Measurements from ENCODE around the gene SGO2.

Gene SGO2

DNA sequence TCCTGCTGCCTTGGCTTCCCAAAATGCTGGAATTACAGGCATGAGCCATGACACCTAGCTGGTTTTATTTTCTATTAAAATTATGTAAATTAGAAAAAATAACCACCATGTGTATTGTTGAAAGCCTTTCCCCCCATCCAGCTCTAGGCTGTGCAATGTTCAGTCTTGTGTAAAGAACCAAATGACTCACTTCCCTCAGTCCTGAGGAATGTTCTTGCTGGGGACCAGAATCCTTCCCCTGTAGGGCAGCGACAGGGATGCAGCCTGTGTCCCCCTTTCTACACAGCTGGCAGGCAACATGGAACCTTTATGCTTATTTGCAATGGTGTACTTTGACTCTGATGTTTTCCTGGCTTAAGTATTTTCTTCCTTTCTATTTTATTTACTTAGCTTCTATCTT is 89.2 kb downstream of the SGO2 start:
- Histone ChIP-seq H3K9me3 (ENCODE audit: low read length) (no peaks in the 10 kb centered on the region), H3K36me3 (ENCODE audit: insufficient read depth, low read length) (no peaks in the 10 kb centered on the region), H3K4me1 (ENCODE audit: insufficient read depth, low read length) (no peaks in the 10 kb centered on the region), H3K27me3 (ENCODE audit: control insufficient read depth in 1 of 2, insufficient read depth in 2 of 2, low read length in 2 of 2) (no peaks in the 10 kb centered on the region), H3K27ac (ENCODE audit: low read depth, low read length) (no peak overlapping the region), H3K4me3 (ENCODE audit: low read depth in 1 of 2, low read length in 2 of 2) (no peak overlapping the region), H3K9ac (ENCODE audit: low read length) (no peak overlapping the region)

DNA sequence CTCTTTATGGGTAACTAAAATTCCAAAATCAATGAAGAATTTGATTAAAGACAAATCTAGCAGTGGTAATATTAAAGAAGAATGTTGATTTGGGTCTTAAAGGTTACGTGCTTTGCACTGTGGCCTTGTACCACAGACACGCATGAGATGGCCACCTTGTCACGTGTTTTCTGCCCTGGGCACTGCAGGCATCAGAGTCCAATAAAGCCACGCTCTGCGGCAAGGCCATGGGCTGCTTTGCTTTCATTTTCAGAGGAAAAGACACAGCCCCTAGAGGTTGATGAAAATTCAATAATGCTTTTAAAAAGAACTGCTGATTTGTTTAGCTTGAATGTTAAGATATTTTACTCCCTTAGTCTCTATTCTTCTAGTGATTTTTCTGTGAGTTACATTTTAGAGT is 90.2 kb downstream of the SGO2 start:
- Histone ChIP-seq H3K9me3 (ENCODE audit: low read length) (no peaks in the 10 kb centered on the region), H3K4me1 (ENCODE audit: insufficient read depth, low read length) (no peaks in the 10 kb centered on the region), H3K4me3 (ENCODE audit: low read depth in 1 of 2, low read length in 2 of 2) (no peak overlapping the region), H3K27ac (ENCODE audit: low read depth, low read length) (no peak overlapping the region), H3K27me3 (ENCODE audit: control insufficient read depth in 1 of 2, insufficient read depth in 2 of 2, low read length in 2 of 2) (no peaks in the 10 kb centered on the region), H3K36me3 (ENCODE audit: insufficient read depth, low read length) (no peaks in the 10 kb centered on the region), H3K9ac (ENCODE audit: low read length) (no peak overlapping the region)

DNA sequence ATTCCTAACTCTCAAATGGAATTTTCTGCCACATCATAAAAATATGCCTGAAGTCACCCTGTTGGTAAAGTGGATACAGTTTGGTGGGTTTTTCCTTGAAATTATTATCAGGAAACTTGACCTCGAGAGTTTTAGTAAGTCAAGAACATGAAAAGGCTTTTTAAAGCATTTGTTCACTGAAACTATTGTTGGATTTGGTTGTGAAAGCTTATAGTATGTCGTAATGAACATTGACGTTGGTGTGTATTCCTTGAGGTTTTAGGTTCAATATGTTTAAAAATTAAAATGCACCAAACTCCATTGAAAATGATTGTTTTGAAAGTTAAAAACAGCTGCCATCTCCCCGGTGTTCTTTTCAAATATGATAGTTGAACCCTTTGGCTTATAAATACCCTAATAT is 90.6 kb downstream of the SGO2 start:
- Histone ChIP-seq H3K4me1 (ENCODE audit: insufficient read depth, low read length) (no peaks in the 10 kb centered on the region), H3K9me3 (ENCODE audit: low read length) (no peaks in the 10 kb centered on the region), H3K27ac (ENCODE audit: low read depth, low read length) (no peak overlapping the region), H3K4me3 (ENCODE audit: low read depth in 1 of 2, low read length in 2 of 2) (no peak overlapping the region), H3K27me3 (ENCODE audit: control insufficient read depth in 1 of 2, insufficient read depth in 2 of 2, low read length in 2 of 2) (no peaks in the 10 kb centered on the region), H3K9ac (ENCODE audit: low read length) (no peak overlapping the region), H3K36me3 (ENCODE audit: insufficient read depth, low read length) (no peaks in the 10 kb centered on the region)

DNA sequence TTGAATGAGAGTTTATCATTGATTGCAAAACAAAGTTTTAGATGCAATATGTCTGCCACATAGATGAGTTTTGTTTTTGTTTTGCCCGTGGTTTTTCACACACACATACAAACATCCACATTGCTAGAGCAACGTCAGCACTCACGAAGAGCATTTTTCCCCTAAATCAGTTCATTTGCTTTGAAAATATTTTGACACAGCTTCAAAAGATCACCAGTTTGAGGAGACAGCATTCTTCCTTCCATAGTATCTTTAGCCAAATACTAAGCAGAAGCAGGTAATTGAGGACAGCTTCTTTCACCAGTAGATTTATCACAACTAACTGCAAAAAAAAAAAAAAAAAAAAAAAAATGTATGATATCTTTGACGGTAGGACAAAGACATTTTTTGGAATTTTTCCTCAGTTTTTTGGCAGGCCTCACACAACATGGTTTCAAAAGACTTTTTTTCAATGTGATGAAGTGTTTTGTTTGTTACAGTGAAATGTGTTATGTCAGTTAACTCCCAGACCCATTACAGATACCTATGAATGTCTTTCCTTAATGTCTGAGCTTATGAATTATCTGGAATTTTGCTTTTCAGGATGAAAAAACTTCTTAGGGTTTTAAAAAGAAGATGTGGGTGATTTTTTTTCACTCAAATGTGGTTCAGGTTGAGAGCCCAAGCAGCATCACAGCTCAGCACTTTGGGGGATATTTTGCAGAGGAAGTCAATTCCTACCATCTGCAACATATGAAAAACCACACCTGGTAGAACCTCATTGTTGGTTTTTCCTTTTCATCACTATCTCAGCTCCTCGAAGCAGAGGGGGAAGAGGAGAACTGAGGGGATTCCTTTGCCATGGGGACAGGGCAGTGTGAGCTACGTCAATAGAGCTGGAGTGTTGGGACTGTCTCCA is 91.4 kb downstream of the SGO2 start:
- no peaks in the 10 kb centered on the region for H3K27me3 ChIP-seq (ENCODE audit: control insufficient read depth in 1 of 2, insufficient read depth in 2 of 2, low read length in 2 of 2)
- H3K9me3 ChIP-seq (ENCODE audit: low read length), result no peaks in the 10 kb centered on the region
- no peaks in the 10 kb centered on the region for H3K36me3 ChIP-seq (ENCODE audit: insufficient read depth, low read length)
- no peaks in the 10 kb centered on the region for H3K4me1 ChIP-seq (ENCODE audit: insufficient read depth, low read length)
- H3K27ac ChIP-seq (ENCODE audit: low read depth, low read length), result no peak overlapping the region
- H3K9ac ChIP-seq (ENCODE audit: low read length), result no peak overlapping the region
- no peak overlapping the region for H3K4me3 ChIP-seq (ENCODE audit: low read depth in 1 of 2, low read length in 2 of 2)

DNA sequence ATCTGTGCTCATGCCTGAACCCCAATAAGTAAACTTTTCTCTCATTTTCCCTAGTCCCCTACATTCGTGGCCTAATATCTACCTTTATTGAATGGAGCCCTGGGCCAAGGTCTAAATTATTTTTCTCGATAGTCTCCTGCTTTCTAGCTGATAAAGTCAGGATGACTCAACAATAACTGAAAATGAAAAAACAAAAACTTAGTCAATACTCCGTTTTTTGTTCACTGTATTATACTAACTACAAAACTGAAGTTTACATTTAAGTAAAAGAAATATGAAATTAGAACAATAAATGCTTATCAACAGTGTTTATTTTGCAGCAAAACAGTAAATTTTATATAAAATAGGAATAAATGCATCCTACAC is 92.0 kb downstream of the SGO2 start:
- H3K36me3 ChIP-seq (ENCODE audit: insufficient read depth, low read length), result no peaks in the 10 kb centered on the region
- H3K9ac ChIP-seq (ENCODE audit: low read length), result no peak overlapping the region
- no peaks in the 10 kb centered on the region for H3K9me3 ChIP-seq (ENCODE audit: low read length)
- H3K27me3 ChIP-seq (ENCODE audit: control insufficient read depth in 1 of 2, insufficient read depth in 2 of 2, low read length in 2 of 2), result no peaks in the 10 kb centered on the region
- no peaks in the 10 kb centered on the region for H3K4me1 ChIP-seq (ENCODE audit: insufficient read depth, low read length)
- no peak overlapping the region for H3K4me3 ChIP-seq (ENCODE audit: low read depth in 1 of 2, low read length in 2 of 2)
- no peak overlapping the region for H3K27ac ChIP-seq (ENCODE audit: low read depth, low read length)

DNA sequence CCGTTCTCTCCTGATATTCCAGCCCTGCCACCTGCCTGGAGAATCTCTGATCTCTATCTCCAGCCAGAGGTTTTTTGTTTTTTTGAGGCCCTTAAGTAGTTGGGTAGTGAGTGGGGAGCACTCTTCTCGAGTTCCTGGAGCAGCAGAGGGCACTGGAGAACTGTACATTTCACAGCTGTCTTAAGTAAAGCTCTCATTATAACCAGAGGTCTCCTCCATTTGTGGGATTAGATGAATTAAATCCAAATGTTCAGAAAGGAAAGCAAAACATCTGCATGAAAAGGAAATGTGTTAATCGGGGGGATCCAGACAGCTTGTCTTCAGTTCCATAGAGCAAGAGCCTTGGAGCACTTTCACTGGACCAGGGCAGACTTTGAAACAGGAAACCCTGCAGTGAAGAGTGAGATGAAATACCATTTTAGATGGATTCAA is 92.6 kb downstream of the SGO2 start:
- no peaks in the 10 kb centered on the region for H3K9me3 ChIP-seq (ENCODE audit: low read length)
- no peaks in the 10 kb centered on the region for H3K27me3 ChIP-seq (ENCODE audit: control insufficient read depth in 1 of 2, insufficient read depth in 2 of 2, low read length in 2 of 2)
- H3K4me3 ChIP-seq (ENCODE audit: low read depth in 1 of 2, low read length in 2 of 2), result no peak overlapping the region
- H3K9ac ChIP-seq (ENCODE audit: low read length), result no peak overlapping the region
- H3K4me1 ChIP-seq (ENCODE audit: insufficient read depth, low read length), result no peaks in the 10 kb centered on the region
- H3K36me3 ChIP-seq (ENCODE audit: insufficient read depth, low read length), result no peaks in the 10 kb centered on the region
- H3K27ac ChIP-seq (ENCODE audit: low read depth, low read length), result no peak overlapping the region

DNA sequence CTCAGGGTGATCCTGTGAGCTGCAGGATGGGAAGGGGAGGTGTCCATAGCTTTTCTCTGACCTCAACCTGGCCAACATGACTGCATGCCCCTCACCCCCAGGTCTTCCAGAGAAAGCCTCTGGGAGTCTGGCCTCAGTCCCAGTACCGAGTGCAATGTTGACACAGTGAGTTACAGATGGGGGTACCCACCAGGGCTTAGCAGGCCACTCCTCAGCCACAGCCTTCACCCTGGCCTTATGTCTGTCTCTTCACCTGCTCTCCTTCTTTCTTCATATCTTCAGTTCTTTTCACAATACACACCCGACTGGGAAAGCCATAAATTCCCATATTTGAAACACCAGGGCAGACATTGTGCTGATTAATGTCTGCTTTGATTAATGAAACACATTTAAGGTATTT is 93.3 kb downstream of the SGO2 start:
- Histone ChIP-seq H3K9me3 (ENCODE audit: low read length) (no peaks in the 10 kb centered on the region), H3K27me3 (ENCODE audit: control insufficient read depth in 1 of 2, insufficient read depth in 2 of 2, low read length in 2 of 2) (no peaks in the 10 kb centered on the region), H3K27ac (ENCODE audit: low read depth, low read length) (no peak overlapping the region), H3K4me3 (ENCODE audit: low read depth in 1 of 2, low read length in 2 of 2) (no peak overlapping the region), H3K9ac (ENCODE audit: low read length) (no peak overlapping the region), H3K4me1 (ENCODE audit: insufficient read depth, low read length) (no peaks in the 10 kb centered on the region), H3K36me3 (ENCODE audit: insufficient read depth, low read length) (no peaks in the 10 kb centered on the region)

DNA sequence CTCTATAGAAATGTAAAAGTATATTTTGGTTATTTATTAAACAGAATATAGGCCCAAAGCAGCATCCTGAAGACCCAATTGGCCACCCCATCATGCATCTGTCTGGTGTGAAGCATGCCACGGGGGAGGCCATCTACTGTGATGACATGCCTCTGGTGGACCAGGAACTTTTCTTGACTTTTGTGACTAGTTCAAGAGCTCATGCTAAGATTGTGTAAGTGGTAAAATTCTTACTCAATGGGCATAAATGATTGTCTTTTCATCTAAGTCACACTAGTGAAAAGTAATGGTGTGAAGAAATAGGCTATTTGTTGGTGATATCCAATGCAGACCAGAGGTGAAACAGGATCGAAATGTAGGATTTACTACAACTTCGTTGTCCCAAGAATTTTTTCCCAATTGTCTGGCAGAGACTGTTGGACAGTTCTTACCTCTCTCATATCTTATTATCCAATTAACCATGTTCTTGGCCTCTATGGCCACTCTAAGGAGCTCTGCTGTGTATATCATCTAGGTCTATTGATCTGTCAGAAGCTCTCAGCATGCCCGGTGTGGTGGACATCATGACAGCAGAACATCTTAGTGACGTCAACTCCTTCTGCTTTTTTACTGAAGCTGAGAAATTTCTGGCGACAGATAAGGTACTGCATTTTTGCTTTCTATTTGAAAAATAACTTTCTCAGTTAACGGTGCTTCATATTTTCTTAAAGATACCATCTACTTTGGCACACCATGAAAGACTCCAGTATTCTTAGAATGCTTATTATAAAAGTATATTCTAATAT is 94.8 kb downstream of the SGO2 start:
- H3K27me3 ChIP-seq (ENCODE audit: control insufficient read depth in 1 of 2, insufficient read depth in 2 of 2, low read length in 2 of 2), result no peaks in the 10 kb centered on the region
- no peak overlapping the region for H3K27ac ChIP-seq (ENCODE audit: low read depth, low read length)
- no peaks in the 10 kb centered on the region for H3K9me3 ChIP-seq (ENCODE audit: low read length)
- no peaks in the 10 kb centered on the region for H3K4me1 ChIP-seq (ENCODE audit: insufficient read depth, low read length)
- no peaks in the 10 kb centered on the region for H3K36me3 ChIP-seq (ENCODE audit: insufficient read depth, low read length)
- no peak overlapping the region for H3K4me3 ChIP-seq (ENCODE audit: low read depth in 1 of 2, low read length in 2 of 2)
- H3K9ac ChIP-seq (ENCODE audit: low read length), result no peak overlapping the region

DNA sequence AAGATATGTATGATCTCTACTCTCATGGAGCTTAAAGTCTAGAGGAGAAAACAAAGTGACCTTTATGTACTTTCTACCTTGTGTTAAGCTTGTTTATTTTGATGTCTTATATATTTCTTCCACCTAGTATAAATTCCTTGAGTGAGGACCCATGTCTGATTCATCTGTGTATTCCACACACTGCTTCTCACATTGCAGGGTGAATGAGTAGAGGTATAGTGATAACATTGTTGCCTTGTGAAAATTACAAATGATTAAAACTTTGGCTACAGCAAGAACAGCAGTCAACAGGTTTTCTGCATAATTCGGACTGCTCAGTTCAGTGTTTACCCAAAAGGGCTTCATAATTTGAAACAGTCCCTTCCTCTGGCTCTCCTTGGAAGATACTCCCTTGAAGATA is 96.1 kb downstream of the SGO2 start:
- H3K27me3 ChIP-seq (ENCODE audit: control insufficient read depth in 1 of 2, insufficient read depth in 2 of 2, low read length in 2 of 2), result no peaks in the 10 kb centered on the region
- no peak overlapping the region for H3K4me3 ChIP-seq (ENCODE audit: low read depth in 1 of 2, low read length in 2 of 2)
- no peaks in the 10 kb centered on the region for H3K4me1 ChIP-seq (ENCODE audit: insufficient read depth, low read length)
- no peaks in the 10 kb centered on the region for H3K36me3 ChIP-seq (ENCODE audit: insufficient read depth, low read length)
- no peak overlapping the region for H3K27ac ChIP-seq (ENCODE audit: low read depth, low read length)
- no peaks in the 10 kb centered on the region for H3K9me3 ChIP-seq (ENCODE audit: low read length)
- H3K9ac ChIP-seq (ENCODE audit: low read length), result no peak overlapping the region

DNA sequence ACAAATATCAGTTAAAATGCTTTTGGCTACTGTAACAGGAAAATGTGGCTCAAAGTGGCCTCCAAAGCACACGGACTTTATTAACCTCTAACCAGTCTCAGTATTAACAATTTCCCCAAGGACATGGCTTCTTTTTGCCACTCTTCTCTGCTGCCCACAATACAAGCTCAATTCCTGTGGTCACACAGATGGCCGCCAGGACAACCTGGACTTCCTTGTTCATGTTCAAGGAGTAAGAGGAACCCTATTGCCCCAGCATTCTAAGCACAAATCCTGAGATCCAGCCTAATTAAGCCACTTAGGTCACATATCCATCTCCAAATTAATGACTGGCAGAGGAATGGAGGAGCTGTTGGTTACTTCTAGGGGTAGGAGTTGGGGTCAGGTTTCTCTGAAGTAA is 98.0 kb downstream of the SGO2 start:
- H3K4me1 ChIP-seq (ENCODE audit: insufficient read depth, low read length), result no peaks in the 10 kb centered on the region
- no peak overlapping the region for H3K9ac ChIP-seq (ENCODE audit: low read length)
- H3K27me3 ChIP-seq (ENCODE audit: control insufficient read depth in 1 of 2, insufficient read depth in 2 of 2, low read length in 2 of 2), result no peaks in the 10 kb centered on the region
- no peak overlapping the region for H3K4me3 ChIP-seq (ENCODE audit: low read depth in 1 of 2, low read length in 2 of 2)
- H3K27ac ChIP-seq (ENCODE audit: low read depth, low read length), result no peak overlapping the region
- no peaks in the 10 kb centered on the region for H3K36me3 ChIP-seq (ENCODE audit: insufficient read depth, low read length)
- no peaks in the 10 kb centered on the region for H3K9me3 ChIP-seq (ENCODE audit: low read length)

DNA sequence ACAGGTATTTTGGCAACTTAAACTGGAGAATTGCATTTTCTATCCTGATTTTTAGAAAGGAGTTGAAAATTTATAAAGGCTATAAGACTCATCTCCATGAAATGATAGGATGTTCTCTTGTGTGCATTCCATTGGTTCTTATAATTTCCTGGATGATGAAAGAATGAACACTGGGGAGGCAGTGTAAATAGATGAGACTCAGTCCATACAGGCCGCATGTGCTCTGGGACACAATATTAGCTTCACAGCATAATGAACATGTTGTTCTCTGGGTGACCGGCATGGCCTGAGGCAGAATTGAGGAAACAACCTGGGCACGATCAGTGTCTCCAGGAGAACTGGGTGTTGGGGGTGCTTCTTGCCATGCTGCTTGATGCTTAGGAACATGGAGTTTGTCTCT is 98.7 kb downstream of the SGO2 start:
- Histone ChIP-seq H3K9me3 (ENCODE audit: low read length) (no peaks in the 10 kb centered on the region), H3K4me1 (ENCODE audit: insufficient read depth, low read length) (no peaks in the 10 kb centered on the region), H3K4me3 (ENCODE audit: low read depth in 1 of 2, low read length in 2 of 2) (no peak overlapping the region), H3K27ac (ENCODE audit: low read depth, low read length) (no peak overlapping the region), H3K36me3 (ENCODE audit: insufficient read depth, low read length) (no peaks in the 10 kb centered on the region), H3K27me3 (ENCODE audit: control insufficient read depth in 1 of 2, insufficient read depth in 2 of 2, low read length in 2 of 2) (no peaks in the 10 kb centered on the region), H3K9ac (ENCODE audit: low read length) (no peak overlapping the region)

Measured in muscle layer of colon (tissue), 2 donors.